Upper lobe of left lung (tissue), 4 donors: Measurements from ENCODE around the gene PARVG.

Experiments
- EP300 ChIP-seq, 4 donors: sonication (generic); formaldehyde crosslinking; IDR thresholded peaks; one replicate each; pipeline ENCODE4 v1.5.1; 2017; ENCODE audit warnings: antibody characterized with exemption in 4 of 4, control low read depth in 2 of 4
- POLR2A ChIP-seq, 4 donors: fragments of 450-650 bp; IDR thresholded peaks; one replicate each; pipeline ENCODE4 v1.5.1; 2016 to 2017; ENCODE audit warnings: antibody characterized with exemption in 4 of 4, mild to moderate bottlenecking in 2 of 4
- POLR2AphosphoS5 ChIP-seq, 2 donors: sonication (generic); formaldehyde crosslinking; IDR thresholded peaks; one replicate each; pipeline ENCODE4 v1.5.1; 2017; ENCODE audit warnings: antibody characterized with exemption in 2 of 2
- TF ChIP-seq, protein P1 (sequence below), 6 experiments: fragments of 450-650 bp in 4 of 6; fragments of 200-600 bp in 2 of 6; sonication (generic) in 2 of 6; IDR thresholded peaks; one replicate each; pipeline ENCODE4 v1.5.1; 2016 to 2019; ENCODE audit warnings: antibody characterized with exemption in 6 of 6

DNA sequence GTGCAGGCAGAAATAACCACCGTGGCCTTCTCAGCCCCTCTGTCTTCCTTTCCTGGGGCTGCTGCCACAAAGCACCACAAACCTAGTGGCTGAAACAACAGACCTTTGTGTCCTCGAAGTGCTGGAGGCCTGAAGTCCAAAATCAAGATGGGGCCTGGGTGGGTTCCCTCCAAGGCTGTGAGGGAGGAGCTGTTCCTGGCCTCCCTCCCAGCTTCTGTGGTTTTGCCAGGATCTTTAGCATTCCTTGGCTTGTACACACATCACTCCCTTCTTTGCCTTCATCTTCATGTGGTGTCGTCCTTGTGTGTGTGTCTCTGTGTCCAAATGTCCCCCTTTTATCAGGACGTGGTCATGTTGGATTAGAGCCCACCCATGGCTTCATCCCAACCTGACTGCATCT, 29.0 kb upstream of the PARVG start:
- TF ChIP-seq, protein P1, sequence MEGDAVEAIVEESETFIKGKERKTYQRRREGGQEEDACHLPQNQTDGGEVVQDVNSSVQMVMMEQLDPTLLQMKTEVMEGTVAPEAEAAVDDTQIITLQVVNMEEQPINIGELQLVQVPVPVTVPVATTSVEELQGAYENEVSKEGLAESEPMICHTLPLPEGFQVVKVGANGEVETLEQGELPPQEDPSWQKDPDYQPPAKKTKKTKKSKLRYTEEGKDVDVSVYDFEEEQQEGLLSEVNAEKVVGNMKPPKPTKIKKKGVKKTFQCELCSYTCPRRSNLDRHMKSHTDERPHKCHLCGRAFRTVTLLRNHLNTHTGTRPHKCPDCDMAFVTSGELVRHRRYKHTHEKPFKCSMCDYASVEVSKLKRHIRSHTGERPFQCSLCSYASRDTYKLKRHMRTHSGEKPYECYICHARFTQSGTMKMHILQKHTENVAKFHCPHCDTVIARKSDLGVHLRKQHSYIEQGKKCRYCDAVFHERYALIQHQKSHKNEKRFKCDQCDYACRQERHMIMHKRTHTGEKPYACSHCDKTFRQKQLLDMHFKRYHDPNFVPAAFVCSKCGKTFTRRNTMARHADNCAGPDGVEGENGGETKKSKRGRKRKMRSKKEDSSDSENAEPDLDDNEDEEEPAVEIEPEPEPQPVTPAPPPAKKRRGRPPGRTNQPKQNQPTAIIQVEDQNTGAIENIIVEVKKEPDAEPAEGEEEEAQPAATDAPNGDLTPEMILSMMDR (IDR thresholded peaks at IDR 0.05), result no peak
- TF ChIP-seq POLR2A (IDR thresholded peaks at IDR 0.05) (no peak), POLR2AphosphoS5 (IDR thresholded peaks at IDR 0.05) (no peak), EP300 (IDR thresholded peaks at IDR 0.05) (no peak)
